ENCODE results near the gene PPP6R2.
A peak's percentile ranks its signal among the peaks of the same experiment; 100 is the strongest.

PPP6R2 gene, protein sequence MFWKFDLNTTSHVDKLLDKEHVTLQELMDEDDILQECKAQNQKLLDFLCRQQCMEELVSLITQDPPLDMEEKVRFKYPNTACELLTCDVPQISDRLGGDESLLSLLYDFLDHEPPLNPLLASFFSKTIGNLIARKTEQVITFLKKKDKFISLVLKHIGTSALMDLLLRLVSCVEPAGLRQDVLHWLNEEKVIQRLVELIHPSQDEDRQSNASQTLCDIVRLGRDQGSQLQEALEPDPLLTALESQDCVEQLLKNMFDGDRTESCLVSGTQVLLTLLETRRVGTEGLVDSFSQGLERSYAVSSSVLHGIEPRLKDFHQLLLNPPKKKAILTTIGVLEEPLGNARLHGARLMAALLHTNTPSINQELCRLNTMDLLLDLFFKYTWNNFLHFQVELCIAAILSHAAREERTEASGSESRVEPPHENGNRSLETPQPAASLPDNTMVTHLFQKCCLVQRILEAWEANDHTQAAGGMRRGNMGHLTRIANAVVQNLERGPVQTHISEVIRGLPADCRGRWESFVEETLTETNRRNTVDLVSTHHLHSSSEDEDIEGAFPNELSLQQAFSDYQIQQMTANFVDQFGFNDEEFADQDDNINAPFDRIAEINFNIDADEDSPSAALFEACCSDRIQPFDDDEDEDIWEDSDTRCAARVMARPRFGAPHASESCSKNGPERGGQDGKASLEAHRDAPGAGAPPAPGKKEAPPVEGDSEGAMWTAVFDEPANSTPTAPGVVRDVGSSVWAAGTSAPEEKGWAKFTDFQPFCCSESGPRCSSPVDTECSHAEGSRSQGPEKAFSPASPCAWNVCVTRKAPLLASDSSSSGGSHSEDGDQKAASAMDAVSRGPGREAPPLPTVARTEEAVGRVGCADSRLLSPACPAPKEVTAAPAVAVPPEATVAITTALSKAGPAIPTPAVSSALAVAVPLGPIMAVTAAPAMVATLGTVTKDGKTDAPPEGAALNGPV

GRCh38 chr22:50342651-50343540 is at the start of gene PPP6R2:
TSS of gene PPP6R2 (plus strand) at chr22:50343327. CDS start at chr22:50393909, 50,582 bp downstream.
- Histone ChIP-seq H3K4me1 (ENCODE audit: control insufficient read depth, insufficient read depth, low read length) (no peaks in the 10 kb centered on the region), H3K4me3 (ENCODE audit: low read depth, low read length) (peak within 1 kb of the TSS; percentile 82), H3K27ac (ENCODE audit: low read depth, low read length) (peak within 1 kb of the TSS; percentile 49; the same call in 1 of the 2 replicates), H3K36me3 (ENCODE audit: control insufficient read depth, insufficient read depth, low read length) (peaks cover under 1% of the 10 kb centered on the region; the same call in 1 of the 2 replicates), H3K9me3 (ENCODE audit: control insufficient read depth, insufficient read depth, low read depth, low read length) (peaks cover 5% of the 10 kb centered on the region; the same call in 1 of the 2 replicates), H3K9ac (ENCODE audit: low read length) (peak within 1 kb of the TSS; percentile 76), H3K27me3 (ENCODE audit: control insufficient read depth, insufficient read depth, low read length) (no peaks in the 10 kb centered on the region)

DNA sequence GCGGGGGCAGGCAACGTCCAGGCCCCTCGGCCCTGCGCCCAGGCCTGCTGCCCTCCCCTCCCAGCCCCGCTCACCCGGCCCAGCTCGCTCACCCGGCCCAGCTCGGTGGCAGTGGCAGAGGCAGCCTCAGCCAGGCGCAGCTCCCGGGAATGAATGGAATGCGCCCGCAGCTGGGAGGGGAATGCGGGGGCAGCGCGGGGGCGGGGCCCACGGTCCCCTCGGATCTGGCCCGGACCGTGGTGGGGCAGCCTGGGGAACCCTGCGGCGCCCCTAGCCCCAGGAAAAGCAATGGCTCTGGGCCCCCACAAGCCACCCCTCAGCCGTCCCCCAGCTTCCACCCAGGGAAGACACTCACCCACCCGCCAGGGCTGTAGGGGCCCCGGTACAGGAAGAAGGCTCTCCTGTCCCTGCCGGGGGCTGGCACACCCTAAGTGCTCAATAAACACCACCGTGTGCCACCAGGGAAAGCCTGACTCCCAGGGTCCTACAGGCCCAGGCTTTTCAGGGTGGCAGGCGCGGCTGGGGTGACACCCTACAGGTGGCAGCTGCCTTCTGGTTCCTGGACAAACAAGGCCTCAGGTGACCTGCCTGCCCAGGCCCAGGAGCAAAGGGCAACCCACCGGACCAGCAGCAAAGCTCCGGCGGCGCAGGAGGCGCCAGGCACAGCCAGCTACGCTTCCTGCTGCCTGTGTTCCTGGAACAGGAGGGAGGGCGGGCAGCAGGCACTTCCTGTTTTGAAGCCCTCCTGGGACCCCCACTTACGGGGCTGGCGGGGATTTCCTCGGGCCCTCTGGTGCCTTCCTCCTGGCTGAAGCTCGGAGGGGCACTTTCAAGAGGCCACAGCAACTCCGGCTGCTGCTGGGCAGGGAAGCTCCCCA is 49.4 kb upstream of the PPP6R2 start:
- H3K9ac ChIP-seq (ENCODE audit: low read length) = peak overlapping the region; percentile 71
- peak overlapping the region; percentile 93 for H3K27ac ChIP-seq (ENCODE audit: low read depth, low read length)
- H3K4me3 ChIP-seq (ENCODE audit: low read depth, low read length) = peak overlapping the region; percentile 16; the same call in 1 of the 2 replicates
- H3K27me3 ChIP-seq (ENCODE audit: control insufficient read depth, insufficient read depth, low read length) = no peaks in the 10 kb centered on the region
- H3K36me3 ChIP-seq (ENCODE audit: control insufficient read depth, insufficient read depth, low read length) = peaks cover 23% of the 10 kb centered on the region
- H3K4me1 ChIP-seq (ENCODE audit: control insufficient read depth, insufficient read depth, low read length) = peaks cover 31% of the 10 kb centered on the region
- no peaks in the 10 kb centered on the region for H3K9me3 ChIP-seq (ENCODE audit: control insufficient read depth, insufficient read depth, low read depth, low read length)

DNA sequence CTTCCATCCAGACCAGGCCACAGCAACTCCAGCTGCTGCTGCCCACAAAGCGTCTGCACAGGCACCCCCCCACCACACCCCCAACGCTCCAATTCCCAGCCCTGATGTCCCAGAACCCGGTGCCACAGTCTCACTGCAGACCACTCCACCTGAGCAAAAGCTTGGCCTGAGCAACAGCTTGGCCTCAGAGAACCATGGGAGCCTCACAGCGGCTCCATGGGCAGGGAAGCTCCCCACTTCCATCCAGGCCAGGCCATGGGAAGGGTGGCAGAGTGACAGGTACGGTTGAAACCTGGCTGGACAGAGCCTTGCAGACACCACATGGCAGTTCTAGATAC is 48.8 kb upstream of the PPP6R2 start:
- Histone ChIP-seq H3K9me3 (ENCODE audit: control insufficient read depth, insufficient read depth, low read depth, low read length) (no peaks in the 10 kb centered on the region), H3K9ac (ENCODE audit: low read length) (peak overlapping the region; percentile 71), H3K27me3 (ENCODE audit: control insufficient read depth, insufficient read depth, low read length) (no peaks in the 10 kb centered on the region), H3K36me3 (ENCODE audit: control insufficient read depth, insufficient read depth, low read length) (peaks cover 17% of the 10 kb centered on the region), H3K4me3 (ENCODE audit: low read depth, low read length) (no peak overlapping the region), H3K27ac (ENCODE audit: low read depth, low read length) (peak overlapping the region; percentile 93), H3K4me1 (ENCODE audit: control insufficient read depth, insufficient read depth, low read length) (peaks cover 35% of the 10 kb centered on the region)

DNA sequence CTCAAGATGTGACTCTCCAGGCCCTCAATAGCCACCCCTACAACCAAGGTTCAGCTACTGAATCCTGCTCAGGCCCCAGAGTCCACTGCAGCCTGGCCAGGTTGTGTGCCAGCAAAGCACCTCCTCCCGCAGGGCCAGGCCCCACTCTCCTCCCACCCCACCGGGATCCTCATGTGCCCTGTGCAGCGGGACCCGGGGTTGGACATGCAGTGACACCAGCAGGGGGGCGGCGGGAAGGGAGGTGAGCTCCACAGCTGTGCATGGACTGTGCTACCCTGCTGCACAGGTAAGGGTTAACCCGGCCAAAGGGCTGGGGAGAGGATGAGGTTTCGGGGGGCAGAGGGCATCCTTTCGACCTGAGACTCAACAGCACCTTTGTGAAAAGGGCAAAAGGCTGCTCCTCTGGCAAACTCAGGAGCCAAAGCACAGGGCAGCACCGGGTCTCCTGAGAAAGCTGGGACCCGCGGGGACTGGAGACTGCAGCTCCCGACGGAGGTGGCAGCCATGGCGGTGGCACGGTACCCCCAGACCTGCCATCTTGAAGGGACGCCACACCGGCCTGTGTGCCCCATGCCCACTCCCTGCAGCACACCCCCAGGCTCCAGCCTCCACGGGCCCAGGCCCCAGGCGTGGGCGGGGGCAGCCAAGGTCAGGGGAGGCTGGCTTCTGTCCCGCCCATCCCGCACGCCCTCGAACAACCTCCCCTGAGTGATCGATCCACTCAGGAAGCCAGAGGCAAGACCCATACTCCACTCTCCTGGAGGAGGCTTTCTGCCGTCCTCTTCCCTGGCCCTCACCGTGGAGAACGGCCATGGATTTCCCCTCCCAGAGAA is 46.3 kb upstream of the PPP6R2 start:
- H3K4me3 ChIP-seq (ENCODE audit: low read depth, low read length) = no peak overlapping the region
- no peak overlapping the region for H3K9ac ChIP-seq (ENCODE audit: low read length)
- no peaks in the 10 kb centered on the region for H3K27me3 ChIP-seq (ENCODE audit: control insufficient read depth, insufficient read depth, low read length)
- no peaks in the 10 kb centered on the region for H3K9me3 ChIP-seq (ENCODE audit: control insufficient read depth, insufficient read depth, low read depth, low read length)
- no peak overlapping the region for H3K27ac ChIP-seq (ENCODE audit: low read depth, low read length)
- H3K4me1 ChIP-seq (ENCODE audit: control insufficient read depth, insufficient read depth, low read length) = peaks cover 43% of the 10 kb centered on the region
- no peaks in the 10 kb centered on the region for H3K36me3 ChIP-seq (ENCODE audit: control insufficient read depth, insufficient read depth, low read length)

DNA sequence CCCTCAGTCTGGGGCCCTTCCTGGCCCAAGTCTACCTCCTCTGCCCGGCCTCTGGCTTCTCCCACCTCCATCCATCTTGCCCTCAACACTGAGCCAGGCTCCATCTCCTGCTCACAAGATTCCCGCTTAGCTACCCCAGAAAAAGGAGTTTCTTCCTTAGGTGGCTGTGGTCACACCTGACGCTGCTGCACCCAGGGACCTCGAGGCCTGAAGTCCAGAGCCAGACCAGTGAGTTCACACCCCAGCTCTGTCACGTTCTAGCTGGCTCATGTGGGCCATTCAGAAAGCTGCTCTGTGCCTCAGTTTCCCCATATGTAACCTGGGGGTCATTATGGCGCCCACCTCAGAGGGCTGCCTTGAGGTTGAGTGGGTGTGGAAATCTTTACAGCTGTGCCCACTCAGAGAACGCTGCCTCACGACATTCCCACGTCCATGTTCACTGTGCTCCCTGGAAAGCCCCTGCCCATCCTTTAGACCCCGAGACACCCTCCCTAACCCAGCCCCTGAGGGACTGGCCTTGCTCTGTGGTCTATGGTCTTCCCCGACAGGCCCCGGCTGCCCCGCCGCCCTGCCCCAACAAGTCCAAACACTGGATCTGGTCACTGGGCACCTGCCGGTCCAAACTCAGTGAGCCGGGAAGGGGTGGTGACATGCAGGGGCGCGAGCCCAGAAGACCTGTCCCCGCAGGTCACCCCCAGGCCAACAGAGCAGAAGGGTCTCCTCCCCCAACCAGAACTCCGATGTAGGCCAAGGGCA is 45.4 kb upstream of the PPP6R2 start:
- Histone ChIP-seq H3K36me3 (ENCODE audit: control insufficient read depth, insufficient read depth, low read length) (no peaks in the 10 kb centered on the region), H3K27ac (ENCODE audit: low read depth, low read length) (no peak overlapping the region), H3K9me3 (ENCODE audit: control insufficient read depth, insufficient read depth, low read depth, low read length) (no peaks in the 10 kb centered on the region), H3K4me1 (ENCODE audit: control insufficient read depth, insufficient read depth, low read length) (peaks cover 39% of the 10 kb centered on the region), H3K9ac (ENCODE audit: low read length) (no peak overlapping the region), H3K4me3 (ENCODE audit: low read depth, low read length) (no peak overlapping the region), H3K27me3 (ENCODE audit: control insufficient read depth, insufficient read depth, low read length) (no peaks in the 10 kb centered on the region)

DNA sequence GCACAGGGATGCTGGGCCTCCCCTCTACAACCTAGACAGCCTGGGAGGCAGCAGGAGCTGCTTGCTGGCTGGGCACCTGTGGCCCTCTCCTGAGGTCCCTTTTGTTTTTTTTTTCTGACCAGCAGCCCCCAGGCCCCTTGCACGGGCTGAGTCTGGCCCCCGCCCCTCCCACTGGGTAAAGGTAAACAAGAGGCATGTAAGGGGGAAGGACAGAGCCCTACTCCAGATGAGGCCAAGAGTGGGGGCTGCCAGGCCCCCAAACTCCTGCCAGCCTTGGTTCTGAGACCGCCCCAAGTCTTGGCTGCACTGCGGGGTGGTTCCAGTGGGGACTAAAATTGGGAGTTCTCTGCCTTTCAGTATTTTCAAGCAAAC is 44.9 kb upstream of the PPP6R2 start:
- no peaks in the 10 kb centered on the region for H3K36me3 ChIP-seq (ENCODE audit: control insufficient read depth, insufficient read depth, low read length)
- peaks cover 36% of the 10 kb centered on the region for H3K4me1 ChIP-seq (ENCODE audit: control insufficient read depth, insufficient read depth, low read length)
- H3K27me3 ChIP-seq (ENCODE audit: control insufficient read depth, insufficient read depth, low read length) = no peaks in the 10 kb centered on the region
- no peak overlapping the region for H3K9ac ChIP-seq (ENCODE audit: low read length)
- H3K27ac ChIP-seq (ENCODE audit: low read depth, low read length) = no peak overlapping the region
- H3K9me3 ChIP-seq (ENCODE audit: control insufficient read depth, insufficient read depth, low read depth, low read length) = no peaks in the 10 kb centered on the region
- no peak overlapping the region for H3K4me3 ChIP-seq (ENCODE audit: low read depth, low read length)

DNA sequence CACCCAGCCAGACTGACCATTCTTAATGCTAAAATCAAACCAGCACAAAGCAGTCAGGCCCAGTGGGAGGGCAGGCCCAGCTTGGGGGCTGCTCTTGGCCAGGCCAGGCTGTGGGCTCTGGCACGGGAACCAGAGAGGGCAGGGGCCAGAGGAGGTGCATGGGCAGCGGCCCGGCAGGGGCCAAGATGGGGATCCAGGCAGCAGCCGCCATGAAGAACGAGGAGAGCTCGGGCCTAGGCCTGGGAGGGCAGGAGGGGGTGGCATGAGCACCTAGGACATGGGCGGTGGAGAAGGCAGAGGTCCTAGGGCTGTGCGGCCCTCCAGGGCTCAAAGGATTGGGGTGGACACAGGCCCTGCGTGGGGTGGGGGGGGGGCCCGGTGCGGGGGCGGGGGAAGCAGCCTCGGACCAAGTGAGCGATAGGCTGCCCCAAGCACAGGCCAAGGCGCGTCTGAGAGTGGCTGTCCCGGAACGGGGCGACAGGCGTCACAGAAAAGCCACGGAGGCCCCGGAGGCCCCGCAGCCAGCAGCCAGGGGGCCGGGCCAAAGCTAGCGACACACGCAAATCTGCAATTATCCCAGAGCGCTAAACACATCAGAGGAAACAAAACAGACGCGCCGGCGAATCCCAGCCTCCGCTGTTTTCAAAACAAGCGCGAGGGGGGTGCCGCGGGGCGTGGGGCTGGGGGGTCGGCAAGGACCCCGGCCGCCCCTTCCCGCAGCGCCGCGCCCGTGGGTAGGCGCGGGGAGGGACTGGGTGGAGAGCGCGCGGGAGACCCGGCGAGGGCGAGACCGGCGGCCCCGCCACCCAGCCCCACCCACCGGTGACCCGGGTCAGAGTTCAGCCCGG is 44.0 kb upstream of the PPP6R2 start:
- Histone ChIP-seq H3K9me3 (ENCODE audit: control insufficient read depth, insufficient read depth, low read depth, low read length) (no peaks in the 10 kb centered on the region), H3K4me1 (ENCODE audit: control insufficient read depth, insufficient read depth, low read length) (peaks cover 38% of the 10 kb centered on the region), H3K9ac (ENCODE audit: low read length) (no peak overlapping the region), H3K36me3 (ENCODE audit: control insufficient read depth, insufficient read depth, low read length) (no peaks in the 10 kb centered on the region), H3K4me3 (ENCODE audit: low read depth, low read length) (peak overlapping the region; percentile 54), H3K27ac (ENCODE audit: low read depth, low read length) (no peak overlapping the region), H3K27me3 (ENCODE audit: control insufficient read depth, insufficient read depth, low read length) (no peaks in the 10 kb centered on the region)

DNA sequence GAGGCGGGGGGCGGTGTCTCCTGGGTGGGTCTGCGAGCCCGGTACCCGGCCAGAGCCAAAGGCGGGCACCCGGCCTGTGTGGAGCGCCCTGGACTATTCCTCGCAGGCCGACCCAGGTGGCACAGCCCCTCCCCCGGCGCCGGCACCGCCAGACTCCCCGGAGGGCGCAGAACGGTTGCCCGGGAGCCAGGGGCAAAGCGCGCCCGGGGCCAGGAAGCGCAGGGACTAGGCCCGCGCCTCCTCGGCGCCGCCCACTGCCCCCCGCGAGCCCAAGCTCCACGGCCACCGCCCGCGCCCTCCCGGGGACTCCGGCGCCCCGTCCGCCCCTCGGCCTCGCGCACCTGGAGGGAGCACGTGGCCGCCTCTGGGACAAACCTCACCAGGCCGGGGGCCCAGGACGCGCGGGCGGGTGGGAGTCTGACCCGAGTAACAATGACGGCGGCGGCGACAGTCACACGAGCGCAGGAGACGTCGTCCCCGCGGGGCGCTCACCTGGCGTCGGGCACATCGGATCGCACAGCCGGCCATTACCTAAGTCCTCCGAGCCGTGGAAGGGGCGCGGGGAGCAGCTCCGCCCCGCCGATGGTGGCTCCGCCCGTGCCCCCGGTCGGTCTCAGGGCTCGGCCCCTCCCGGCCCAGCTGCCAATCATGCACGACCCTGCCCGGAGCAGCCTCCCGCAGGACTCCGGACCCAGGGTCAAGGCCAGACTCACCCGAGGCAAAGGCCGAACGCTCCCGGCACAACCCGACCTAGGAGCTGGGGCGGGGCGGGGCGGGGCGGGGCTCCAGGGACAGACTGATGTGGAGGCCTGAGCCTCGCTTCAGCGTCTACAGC is 43.1 kb upstream of the PPP6R2 start:
- no peaks in the 10 kb centered on the region for H3K27me3 ChIP-seq (ENCODE audit: control insufficient read depth, insufficient read depth, low read length)
- no peak overlapping the region for H3K27ac ChIP-seq (ENCODE audit: low read depth, low read length)
- H3K36me3 ChIP-seq (ENCODE audit: control insufficient read depth, insufficient read depth, low read length) = no peaks in the 10 kb centered on the region
- H3K4me3 ChIP-seq (ENCODE audit: low read depth, low read length) = peak overlapping the region; percentile 54
- H3K4me1 ChIP-seq (ENCODE audit: control insufficient read depth, insufficient read depth, low read length) = peaks cover 39% of the 10 kb centered on the region
- H3K9ac ChIP-seq (ENCODE audit: low read length) = peak overlapping the region; percentile 18
- H3K9me3 ChIP-seq (ENCODE audit: control insufficient read depth, insufficient read depth, low read depth, low read length) = no peaks in the 10 kb centered on the region

Data from HUES6 (cell line).